Measurements from ENCODE around the gene SLC9A3. TPM values are rescaled to one million over a fixed set of nuclear protein-coding genes. Genes with fewer than 3 reads are reported as not detected.

The SLC9A3 gene
- polyA plus RNA-seq, 3 donors = 0.31 to 0.42 (median 0.36) TPM

GRCh38 chr5:482021-482420 is 42.2 kb downstream of the SLC9A3 start:
- DNase-seq = no peak
- H3K36me3 ChIP-seq (replicated peaks in 1 of 2; ENCODE audit: control insufficient read depth in 1 of 2, insufficient read depth in 2 of 2, low read length in 2 of 2) = no peaks in the 10 kb centered on the region
- H2AFZ ChIP-seq (ENCODE audit: insufficient read depth, low read depth, low read length, poor library complexity, severe bottlenecking) = no peak overlapping the region
- no peak overlapping the region for H3K27ac ChIP-seq (ENCODE audit: low read depth in 1 of 2, low read length in 2 of 2)
- H3K9me3 Mint-ChIP-seq = peaks cover 2 to 8% (median 4%) of the 10 kb centered on the region in 7 donors
- intact Hi-C loops (cut with micrococcal nuclease) = no loop called here
- no peak overlapping the region for H3K9ac ChIP-seq (ENCODE audit: insufficient read depth, low read length, poor library complexity, severe bottlenecking)
- no peak for TF ChIP-seq CTCF (IDR thresholded peaks at IDR 0.05)
- no peak overlapping the region for H3K4me3 ChIP-seq (replicated peaks in 1 of 3; ENCODE audit: low read depth in 2 of 3, low read length in 3 of 3)
- no peak overlapping the region for H3K27ac Mint-ChIP-seq
- peaks cover 14% of the 10 kb centered on the region for H3K4me1 Mint-ChIP-seq
- H3K4me3 Mint-ChIP-seq = no peak overlapping the region
- H3K9me3 ChIP-seq (replicated peaks in 1 of 2; ENCODE audit: control insufficient read depth in 1 of 2, insufficient read depth in 1 of 2, low read length in 2 of 2) = no peaks in the 10 kb centered on the region
- no peaks in the 10 kb centered on the region for H3K36me3 Mint-ChIP-seq
- no peaks in the 10 kb centered on the region for H3K79me2 ChIP-seq (ENCODE audit: insufficient read depth, low read length)
- H3K4me1 ChIP-seq (ENCODE audit: control insufficient read depth in 1 of 2, insufficient read depth in 2 of 2, low read length in 2 of 2) = peaks cover 2 to 12% of the 10 kb centered on the region in 2 donors
- 48% methylated on average over 16 of the region's 24 CpGs for WGBS (ENCODE audit: insufficient coverage)
- peaks cover 3 to 31% of the 10 kb centered on the region in 2 donors for H3K27me3 ChIP-seq (ENCODE audit: control insufficient read depth in 2 of 2, insufficient read depth in 2 of 2, low read length in 2 of 2)
- no peak overlapping the region for H3K4me2 ChIP-seq (replicated peaks; ENCODE audit: extremely low read depth, low read length, poor library complexity, severe bottlenecking)
- H3K27me3 Mint-ChIP-seq (ENCODE audit: low read depth in 3 of 3) = peaks cover 22 to 74% (median 30%) of the 10 kb centered on the region in 3 donors
- no peaks in the 10 kb centered on the region for H4K20me1 ChIP-seq (ENCODE audit: insufficient read depth, low read length)

GRCh38 chr5:481347-481746 is 42.9 kb downstream of the SLC9A3 start:
- Histone ChIP-seq H3K27me3 (ENCODE audit: control insufficient read depth in 2 of 2, insufficient read depth in 2 of 2, low read length in 2 of 2) (peaks cover 3 to 37% of the 10 kb centered on the region in 2 donors), H3K79me2 (ENCODE audit: insufficient read depth, low read length) (no peaks in the 10 kb centered on the region), H2AFZ (ENCODE audit: insufficient read depth, low read depth, low read length, poor library complexity, severe bottlenecking) (no peak overlapping the region), H3K4me3 (replicated peaks in 1 of 3; ENCODE audit: low read depth in 2 of 3, low read length in 3 of 3) (no peak overlapping the region), H3K36me3 (replicated peaks in 1 of 2; ENCODE audit: control insufficient read depth in 1 of 2, insufficient read depth in 2 of 2, low read length in 2 of 2) (no peaks in the 10 kb centered on the region), H3K9ac (ENCODE audit: insufficient read depth, low read length, poor library complexity, severe bottlenecking) (no peak overlapping the region), H4K20me1 (ENCODE audit: insufficient read depth, low read length) (no peaks in the 10 kb centered on the region), H3K4me1 (ENCODE audit: control insufficient read depth in 1 of 2, insufficient read depth in 2 of 2, low read length in 2 of 2) (peaks cover 2 to 11% of the 10 kb centered on the region in 2 donors), H3K27ac (ENCODE audit: low read depth in 1 of 2, low read length in 2 of 2) (no peak overlapping the region), H3K9me3 (replicated peaks in 1 of 2; ENCODE audit: control insufficient read depth in 1 of 2, insufficient read depth in 1 of 2, low read length in 2 of 2) (no peaks in the 10 kb centered on the region), H3K4me2 (replicated peaks; ENCODE audit: extremely low read depth, low read length, poor library complexity, severe bottlenecking) (no peak overlapping the region)
- intact Hi-C loops (cut with micrococcal nuclease) = no loop called here
- Mint-ChIP-seq H3K27me3 (ENCODE audit: low read depth in 3 of 3) (peaks cover 28 to 79% (median 32%) of the 10 kb centered on the region in 3 donors), H3K9me3 (peaks cover under 1 to 4% (median 3%) of the 10 kb centered on the region in 7 donors), H3K27ac (no peak overlapping the region), H3K4me3 (peak overlapping the region in 1 of 2 donors; percentile 5), H3K36me3 (no peaks in the 10 kb centered on the region), H3K4me1 (peaks cover 12% of the 10 kb centered on the region)
- no peak for TF ChIP-seq CTCF (IDR thresholded peaks at IDR 0.05)
- 95% methylated on average over 14 of the region's 23 CpGs for WGBS (ENCODE audit: insufficient coverage)
- no peak for DNase-seq
